H1 (cell line): ENCODE data around the gene MSANTD2. TPM values are rescaled to one million over a fixed set of nuclear protein-coding genes. Genes with fewer than 3 reads are reported as not detected.

Experiments
- CTCF ChIA-PET: fragments of 300-600 bp; sonication (Branson Sonifier 250); formaldehyde crosslinking; loops from one replicate; lab custom pipeline; 2021; ENCODE audit not compliant: partially characterized antibody; lab: Charles Lee
- POLR2A ChIA-PET: fragments of 300-600 bp; sonication (Branson Sonifier 250); formaldehyde crosslinking; loops from one replicate; lab custom pipeline; 2021; ENCODE audit warnings: inconsistent platforms; ENCODE audit not compliant: partially characterized antibody; lab: Charles Lee
- DNase-seq, 2 experiments: peaks; one replicate each; pipeline versions ENCODE4 v3.0.0 to v3.0.0-alpha.2; 2010 to 2022; ENCODE audit warnings: low spot score in 2 of 2, low read depth in 1 of 2, mixed read lengths in 1 of 2
- FAIRE-seq: peaks from 2 replicates; lab custom pipeline; 2011; peaks lifted over from hg19 to GRCh38; lab: Jason Lieb, UNC
- H2AFZ ChIP-seq: 2 replicates; pipeline ENCODE4 v1.8.1; 2012; ENCODE audit warnings: low read length, inconsistent platforms
- H2AK5ac ChIP-seq: 2 replicates; pipeline ENCODE4 v1.6.1; 2013; ENCODE audit warnings: low read depth, low read length
- H2BK120ac ChIP-seq: replicated peaks from 2 replicates; pipeline ENCODE3; 2013; ENCODE audit warnings: low read depth, low read length, inconsistent platforms
- H2BK12ac ChIP-seq: 2 replicates; pipeline ENCODE4 v1.6.1; 2013; ENCODE audit warnings: low read depth, low read length
- H2BK15ac ChIP-seq: 2 replicates; pipeline ENCODE4 v1.6.1; 2013; ENCODE audit warnings: low read length
- H2BK20ac ChIP-seq: 2 replicates; pipeline ENCODE4 v1.6.1; 2013; ENCODE audit warnings: low read length
- H2BK5ac ChIP-seq: 2 replicates; pipeline ENCODE4 v1.6.1; 2013; ENCODE audit warnings: low read depth, low read length
- H3K14ac ChIP-seq: 2 replicates; pipeline ENCODE4 v1.6.1; 2013; ENCODE audit warnings: inconsistent platforms; ENCODE audit not compliant: insufficient read length
- H3K18ac ChIP-seq: 2 replicates; pipeline ENCODE4 v1.6.1; 2013; ENCODE audit warnings: low read length; ENCODE audit errors: extremely low read depth
- H3K23ac ChIP-seq: 2 replicates; pipeline ENCODE4 v1.6.1; 2013; ENCODE audit warnings: inconsistent platforms; ENCODE audit not compliant: insufficient read length
- H3K23me2 ChIP-seq: 2 replicates; pipeline ENCODE4 v1.6.1; 2013; ENCODE audit warnings: low read depth, low read length
- H3K27ac ChIP-seq: 2 replicates; pipeline ENCODE4 v1.6.1; 2011; ENCODE audit warnings: low read depth, low read length, inconsistent platforms
- H3K27me3 ChIP-seq, 4 experiments: replicated peaks in 1 of 4; 1 replicate in 1 of 4; 2 replicates in 3 of 4; pipeline versions ENCODE4 v1.6.1 to v1.8.1; 2011 to 2013; ENCODE audit warnings: low read length in 3 of 4, mild to moderate bottlenecking in 3 of 4, inconsistent platforms in 2 of 4, mixed read lengths in 2 of 4, moderate library complexity in 1 of 4; ENCODE audit not compliant: control insufficient read depth in 3 of 4, insufficient read depth in 3 of 4; ENCODE audit errors: extremely low read depth in 1 of 4
- H3K36me3 ChIP-seq, 4 experiments: 2 replicates each; pipeline versions ENCODE4 v1.6.1 to v1.8.1; 2011 to 2013; ENCODE audit warnings: mild to moderate bottlenecking in 4 of 4, low read length in 3 of 4, moderate library complexity in 2 of 4, control low read depth in 1 of 4, inconsistent platforms in 1 of 4; ENCODE audit not compliant: insufficient read depth in 4 of 4, control insufficient read depth in 2 of 4
- H3K4ac ChIP-seq: replicated peaks from 2 replicates; pipeline ENCODE3; 2013; ENCODE audit warnings: low read length, low read depth, mixed read lengths, inconsistent platforms; ENCODE audit not compliant: insufficient read length
- H3K4me1 ChIP-seq, 4 experiments: replicated peaks in 1 of 4; 1 replicate in 1 of 4; 2 replicates in 3 of 4; pipeline versions ENCODE4 v1.6.1 to v1.8.1; 2011 to 2013; ENCODE audit warnings: low read length in 3 of 4, inconsistent platforms in 2 of 4, mixed read lengths in 1 of 4; ENCODE audit not compliant: insufficient read depth in 4 of 4, control insufficient read depth in 3 of 4
- H3K4me2 ChIP-seq, 2 experiments: 2 replicates each; pipeline versions ENCODE4 v1.6.1 to v1.8.1; 2011 to 2013; ENCODE audit warnings: low read depth in 2 of 2, low read length in 2 of 2, control low read depth in 1 of 2, inconsistent platforms in 1 of 2, mild to moderate bottlenecking in 1 of 2; ENCODE audit not compliant: insufficient read depth in 1 of 2
- H3K4me3 ChIP-seq, 4 experiments: fragments of 200-600, 300-600 bp in 1 of 4; sonication (generic), shearing (Covaris generic), sonication (Bioruptor Twin) in 1 of 4; 2 replicates each; pipeline versions ENCODE4 v1.5.1 to v1.8.1; 2011 to 2016; ENCODE audit warnings: low read length in 4 of 4, low read depth in 3 of 4, control low read depth in 2 of 4, inconsistent platforms in 2 of 4, mild to moderate bottlenecking in 2 of 4, mixed read lengths in 1 of 4, moderate library complexity in 1 of 4; ENCODE audit not compliant: insufficient read depth in 2 of 4; ENCODE audit errors: extremely low read depth in 1 of 4
- H3K56ac ChIP-seq: replicated peaks from 2 replicates; pipeline ENCODE3; 2013; ENCODE audit warnings: low read depth, mild to moderate bottlenecking, mixed read lengths, low read length, inconsistent platforms; ENCODE audit not compliant: insufficient read length
- H3K79me1 ChIP-seq: 2 replicates; pipeline ENCODE4 v1.6.1; 2013; ENCODE audit warnings: low read depth, low read length, control low read depth
- H3K79me2 ChIP-seq, 2 experiments: 2 replicates each; pipeline versions ENCODE4 v1.6.1 to v1.8.1; 2012 to 2013; ENCODE audit warnings: low read length in 2 of 2, mild to moderate bottlenecking in 2 of 2, inconsistent platforms in 1 of 2; ENCODE audit not compliant: insufficient read depth in 2 of 2, control insufficient read depth in 1 of 2
- H3K9ac ChIP-seq, 4 experiments: replicated peaks in 1 of 4; 1 replicate in 1 of 4; 2 replicates in 3 of 4; pipeline versions ENCODE4 v1.6.1 to v1.8.1; 2011 to 2013; ENCODE audit warnings: low read depth in 3 of 4, low read length in 3 of 4, control low read depth in 2 of 4, mild to moderate bottlenecking in 2 of 4, moderate library complexity in 2 of 4, inconsistent platforms in 1 of 4; ENCODE audit errors: extremely low read depth in 1 of 4
- H3K9me3 ChIP-seq, 2 experiments: 2 replicates each; pipeline versions ENCODE4 v1.6.1 to v1.8.1; 2012 to 2013; ENCODE audit warnings: mild to moderate bottlenecking in 2 of 2, moderate library complexity in 2 of 2, control low read depth in 1 of 2, inconsistent platforms in 1 of 2, low read depth in 1 of 2, low read length in 1 of 2, mixed read lengths in 1 of 2; ENCODE audit not compliant: insufficient read depth in 2 of 2
- H4K20me1 ChIP-seq, 2 experiments: replicated peaks in 1 of 2; 2 replicates each; pipeline versions ENCODE3 to v1.8.1; 2011 to 2013; ENCODE audit warnings: inconsistent platforms in 2 of 2, low read length in 2 of 2, mild to moderate bottlenecking in 1 of 2; ENCODE audit not compliant: insufficient read depth in 2 of 2, control insufficient read depth in 1 of 2
- H4K5ac ChIP-seq: 2 replicates; pipeline ENCODE4 v1.6.1; 2013; ENCODE audit warnings: low read length, low read depth, mixed read lengths, inconsistent platforms; ENCODE audit not compliant: insufficient read length
- H4K8ac ChIP-seq: 2 replicates; pipeline ENCODE4 v1.8.0; 2013; ENCODE audit warnings: mild to moderate bottlenecking, moderate library complexity, low read length, inconsistent platforms; ENCODE audit not compliant: insufficient read depth; ENCODE audit errors: extremely low read depth
- H4K91ac ChIP-seq: replicated peaks from 2 replicates; pipeline ENCODE3; 2013; ENCODE audit warnings: low read length, mixed read lengths, inconsistent platforms; ENCODE audit not compliant: insufficient read length
- BRCA1 ChIP-seq: IDR thresholded peaks from 2 replicates; pipeline ENCODE4 v1.6.1; 2012; ENCODE audit warnings: low read depth, low read length, improper control_type of control experiment
- CEBPB ChIP-seq: IDR thresholded peaks from 2 replicates; pipeline ENCODE4 v1.6.1; 2012; ENCODE audit warnings: low read depth, low read length
- CHD1 ChIP-seq: IDR thresholded peaks from 2 replicates; pipeline ENCODE4 v1.6.1; 2012; ENCODE audit warnings: low read depth, low read length, improper control_type of control experiment
- EGR1 ChIP-seq: IDR thresholded peaks from 2 replicates; pipeline ENCODE4 v1.6.1; 2011; ENCODE audit warnings: low read depth, low read length, borderline replicate concordance
- KDM4A ChIP-seq: IDR thresholded peaks from one replicate; pipeline ENCODE4 v1.7.1; 2012; ENCODE audit warnings: low read depth, mild to moderate bottlenecking, moderate library complexity, low read length, inconsistent platforms; ENCODE audit not compliant: severe bottlenecking
- MAFK ChIP-seq: IDR thresholded peaks from 2 replicates; pipeline ENCODE4 v1.6.1; 2012; ENCODE audit warnings: low read depth, mild to moderate bottlenecking, improper control_type of control experiment, low read length
- NRF1 ChIP-seq: IDR thresholded peaks from 2 replicates; pipeline ENCODE4 v1.6.1; 2011; ENCODE audit warnings: mild to moderate bottlenecking, low read depth, low read length, improper control_type of control experiment
- POU5F1 ChIP-seq: IDR thresholded peaks from 2 replicates; pipeline ENCODE4 v1.6.1; 2011; ENCODE audit warnings: low read depth, mild to moderate bottlenecking, low read length, moderate library complexity
- SAP30 ChIP-seq: fragments of 300-600 bp; sonication (generic); IDR thresholded peaks from 2 replicates; pipeline ENCODE4 v1.7.1; 2012; ENCODE audit warnings: low read length, moderate library complexity, mild to moderate bottlenecking, inconsistent platforms; ENCODE audit not compliant: insufficient read depth, insufficient replicate concordance
- SIN3A ChIP-seq, 2 experiments: IDR thresholded peaks in 1 of 2; conservative IDR thresholded peaks in 1 of 2; 2 replicates each; pipeline ENCODE4 v1.6.1; 2011 to 2012; ENCODE audit warnings: low read length in 2 of 2, improper control_type of control experiment in 1 of 2, low read depth in 1 of 2, mild to moderate bottlenecking in 1 of 2
- SRF ChIP-seq: IDR thresholded peaks from 2 replicates; pipeline ENCODE4 v1.6.1; 2011; ENCODE audit warnings: mild to moderate bottlenecking, low read depth, low read length, moderate library complexity
- YY1 ChIP-seq: IDR thresholded peaks from 2 replicates; pipeline ENCODE4 v1.6.1; 2011; ENCODE audit warnings: low read depth, mild to moderate bottlenecking, low read length
- WGBS, 2 experiments: shearing (Covaris generic) in 1 of 2; methylation state at CpG; one replicate each; pipeline versions ENCODE4 v1.1.6 to v1.1.7; 2013 to 2015; ENCODE audit warnings: low lambda C conversion rate in 2 of 2, mixed read lengths in 2 of 2, inconsistent platforms in 1 of 2, low coverage in 1 of 2, missing lambda C conversion rate in 1 of 2; ENCODE audit not compliant: insufficient replicate concordance in 2 of 2, insufficient coverage in 1 of 2, insufficient read length in 1 of 2; ENCODE audit errors: extremely low coverage in 1 of 2, missing lambda C conversion rate in 1 of 2; 5-methylcytosine and 5-hydroxymethylcytosine counted together
- polyA plus RNA-seq, 7 experiments: library from polyadenylated mRNA; depleted of rRNA in 3 of 7; stranded (reverse) in 5 of 7; unstranded in 2 of 7; fragments of >200 nt in 5 of 7; fragments of 200-250 nt in 2 of 7; gene quantifications; 1 replicate in 5 of 7; 2 replicates in 1 of 7; 4 replicates in 1 of 7; pipeline versions ENCODE4 v1.2.1 to v1.2.3, GENCODE V29; 2011 to 2013; ENCODE audit warnings: missing spikeins in 2 of 7, mixed read lengths in 2 of 7
- total RNA-seq: library from RNA; stranded (reverse); fragmentation: NEBNext Ultra II Directional; extraction: Animal tissue kit (Norgen Biotek cat#: 25700); gene quantifications from 2 replicates; pipeline ENCODE4 v1.2.1, GENCODE V29; 2021
- TF ChIP-seq, protein P1 (sequence below): IDR thresholded peaks from 2 replicates; pipeline ENCODE4 v1.6.1; 2012; ENCODE audit warnings: inconsistent platforms

Gene MSANTD2
- total and polyA plus RNA-seq, 2 of the 8 experiments (the other 6 are each of a cell fraction or from before 2014, with no cell fraction given) = 8.2 to 15.9 TPM

DNA sequence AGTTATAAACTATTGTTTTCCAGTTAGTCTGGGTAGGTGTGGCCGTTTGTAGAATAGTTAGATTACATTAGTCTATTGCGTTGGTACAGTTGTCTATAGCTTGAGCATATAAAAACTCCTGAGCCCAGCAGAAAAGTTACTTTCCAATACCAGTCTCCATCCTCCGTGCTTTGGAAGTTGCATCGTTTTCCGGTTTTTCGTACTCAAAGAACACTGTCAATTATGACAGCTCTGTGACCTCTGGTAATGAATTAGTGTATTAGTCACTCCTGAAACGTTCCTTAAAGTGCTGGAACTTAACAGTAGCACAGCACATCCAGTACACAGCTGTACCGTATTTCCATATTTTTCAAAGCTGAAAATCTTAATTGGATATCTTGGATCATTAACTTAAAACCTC, 808 bp upstream of the MSANTD2 start:
- H2AFZ ChIP-seq = peak overlapping the region; percentile 47
- TF ChIP-seq, protein P1, sequence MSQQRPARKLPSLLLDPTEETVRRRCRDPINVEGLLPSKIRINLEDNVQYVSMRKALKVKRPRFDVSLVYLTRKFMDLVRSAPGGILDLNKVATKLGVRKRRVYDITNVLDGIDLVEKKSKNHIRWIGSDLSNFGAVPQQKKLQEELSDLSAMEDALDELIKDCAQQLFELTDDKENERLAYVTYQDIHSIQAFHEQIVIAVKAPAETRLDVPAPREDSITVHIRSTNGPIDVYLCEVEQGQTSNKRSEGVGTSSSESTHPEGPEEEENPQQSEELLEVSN = no peak
- TF ChIP-seq POU5F1 (no peak), NRF1 (no peak), EGR1 (no peak), SAP30 (no peak), SRF (no peak), BRCA1 (no peak), MAFK (no peak), CHD1 (no peak), CEBPB (no peak), SIN3A (conservative IDR thresholded peaks at IDR 0.05 in 1 of 2, IDR thresholded peaks at IDR 0.05 in 1 of 2; ENCODE audit: low read depth in 1 of 2, low read length in 2 of 2) (no peak), YY1 (no peak), KDM4A (no peak)

More for the DNA sequence above, 808 bp upstream of the MSANTD2 start:
- H2BK12ac ChIP-seq = no peak overlapping the region
- H3K23me2 ChIP-seq = peaks cover 3% of the 10 kb centered on the region; the same call in 1 of the 2 replicates
- H3K79me2 ChIP-seq = peaks cover 16 to 38% of the 10 kb centered on the region in 2 experiments
- H4K20me1 ChIP-seq = peaks cover 1 to 7% of the 10 kb centered on the region in 2 experiments
- H3K27ac ChIP-seq = no peak overlapping the region
- H3K4me2 ChIP-seq = peak overlapping the region; percentile 89 to 97
- H3K14ac ChIP-seq = no peak overlapping the region
- H4K8ac ChIP-seq = no peak overlapping the region
- no peak for DNase-seq
- peaks cover 3% of the 10 kb centered on the region; the same call in 1 of the 2 replicates for H3K79me1 ChIP-seq
- FAIRE-seq = no peak
- H2BK5ac ChIP-seq = 0 out of 2 replicates have a peak overlapping the region, but pooled peaks have one; percentile 94
- no peaks in the 10 kb centered on the region for H3K9me3 ChIP-seq
- H3K4me3 ChIP-seq = peak overlapping the region; percentile 70 to 86 (median 74)
- H3K4me1 ChIP-seq = peaks cover 0 to 6% (median under 1%) of the 10 kb centered on the region in 4 experiments; a peak in 2 of 7 replicates
- no peak overlapping the region for H3K56ac ChIP-seq
- H3K36me3 ChIP-seq = peaks cover 0 to 4% (median 0%) of the 10 kb centered on the region in 4 experiments; a peak in 2 of 8 replicates
- ChIA-PET POLR2A (interaction anchor here (0.9 to 3.7 kb wide), 11 partner anchors 11 to 127 kb away, joined by 4 to 26 read pairs (median 5); partner anchors contain the start of genes ESAM, SIAE and SPA17), CTCF (interaction anchor here (0.8 to 6.0 kb wide), 11 partner anchors 8 to 147 kb away, joined by 3 to 46 read pairs (median 6); no protein-coding TSS in a partner anchor)
- peak overlapping the region; percentile 62 for H4K5ac ChIP-seq
- H4K91ac ChIP-seq = no peak overlapping the region
- 59% methylated on average over 8 of the region's 8 CpGs; no CpG with 5 or more reads in 1 of the 2 experiments for WGBS, 2 experiments
- no peak overlapping the region for H2BK120ac ChIP-seq
- H3K18ac ChIP-seq = no peak overlapping the region
- no peak overlapping the region for H3K4ac ChIP-seq
- H2BK15ac ChIP-seq = no peak overlapping the region
- no peak overlapping the region for H3K23ac ChIP-seq
- no peak overlapping the region for H2BK20ac ChIP-seq
- no peak overlapping the region for H2AK5ac ChIP-seq
- no peaks in the 10 kb centered on the region for H3K27me3 ChIP-seq
- peak overlapping the region in 3 of 4 experiments; percentile 84 to 90 (median 85); a peak in 3 of 7 replicates for H3K9ac ChIP-seq
